Endodermal cell (in vitro differentiated cells): ENCODE data around the gene TOM1L1. TPM values are rescaled to one million over a fixed set of nuclear protein-coding genes. Genes with fewer than 3 reads are reported as not detected.
A peak's percentile ranks its signal among the peaks of the same experiment; 100 is the strongest.

ENCODE experiments used
- DNase-seq: peaks from one replicate; pipeline ENCODE4 v3.0.0-alpha.2; 2017
- H3K27ac ChIP-seq: 2 replicates; pipeline ENCODE4 v1.5.1; 2013; ENCODE audit warnings: mild to moderate bottlenecking, low read depth, low read length, moderate library complexity
- H3K27me3 ChIP-seq: 2 replicates; pipeline ENCODE4 v1.6.1; 2013; ENCODE audit warnings: mild to moderate bottlenecking, low read length, moderate library complexity; ENCODE audit not compliant: insufficient read depth, control insufficient read depth, poor library complexity, severe bottlenecking
- H3K36me3 ChIP-seq: 2 replicates; pipeline ENCODE4 v1.7.0; 2013; ENCODE audit warnings: mild to moderate bottlenecking, low read length, moderate library complexity; ENCODE audit not compliant: control insufficient read depth, insufficient read depth
- H3K4me1 ChIP-seq: one replicate; pipeline ENCODE4 v1.7.0; 2013; ENCODE audit warnings: low read length; ENCODE audit not compliant: control insufficient read depth, insufficient read depth
- H3K4me3 ChIP-seq: 2 replicates; pipeline ENCODE4 v1.5.1; 2013; ENCODE audit warnings: mild to moderate bottlenecking, low read length, moderate library complexity
- H3K9ac ChIP-seq: 2 replicates; pipeline ENCODE4 v1.6.1; 2013; ENCODE audit warnings: mild to moderate bottlenecking, low read length, moderate library complexity; ENCODE audit not compliant: poor library complexity, severe bottlenecking; ENCODE audit errors: extremely low read depth
- H3K9me3 ChIP-seq: 2 replicates; pipeline ENCODE4 v1.6.1; 2013; ENCODE audit warnings: mild to moderate bottlenecking, low read length, moderate library complexity; ENCODE audit not compliant: control insufficient read depth
- H3K27ac Mint-ChIP-seq: 2 replicates; pipeline ENCODE4 v1.8.0; 2020; ENCODE audit warnings: mixed read lengths
- H3K27me3 Mint-ChIP-seq: 2 replicates; pipeline ENCODE4 v1.8.0; 2021; ENCODE audit warnings: mild to moderate bottlenecking, mixed read lengths; ENCODE audit not compliant: insufficient read depth
- H3K36me3 Mint-ChIP-seq: 2 replicates; pipeline ENCODE4 v1.8.0; 2020; ENCODE audit warnings: low read depth, mixed read lengths
- H3K4me1 Mint-ChIP-seq: 2 replicates; pipeline ENCODE4 v1.8.0; 2020; ENCODE audit warnings: mixed read lengths
- H3K4me3 Mint-ChIP-seq: 2 replicates; pipeline ENCODE4 v1.8.0; 2020; ENCODE audit warnings: mild to moderate bottlenecking, moderate library complexity, mixed read lengths
- H3K9me3 Mint-ChIP-seq: 2 replicates; pipeline ENCODE4 v1.8.0; 2020; ENCODE audit warnings: mild to moderate bottlenecking, mixed read lengths
- WGBS, 2 experiments: methylation state at CpG; one replicate each; pipeline versions ENCODE4 v1.1.5 to v1.1.7; 2013; ENCODE audit warnings: missing lambda C conversion rate in 2 of 2, mixed read lengths in 1 of 2; ENCODE audit not compliant: insufficient coverage in 1 of 2, insufficient read length in 1 of 2; 5-methylcytosine and 5-hydroxymethylcytosine counted together
- total RNA-seq, 2 donors: library from RNA; stranded (reverse); fragmentation: NEBNext Ultra II Directional in 1 of 2; extraction: Animal tissue kit (Norgen Biotek cat#: 25700) in 1 of 2; gene quantifications; 2 replicates in 1 of 2; 3 replicates in 1 of 2; pipeline ENCODE4 v1.2.1, GENCODE V29; 2021
- TF ChIP-seq, protein P1 (sequence below): fragments of 200-600 bp; sonication (generic); conservative IDR thresholded peaks from 2 replicates; pipeline ENCODE4 v1.5.0; 2021; ENCODE audit warnings: antibody characterized with exemption, mild to moderate bottlenecking

TOM1L1 gene
- total RNA-seq, 2 donors from 2014 or later = 54.9 to 55.6 TPM

DNA sequence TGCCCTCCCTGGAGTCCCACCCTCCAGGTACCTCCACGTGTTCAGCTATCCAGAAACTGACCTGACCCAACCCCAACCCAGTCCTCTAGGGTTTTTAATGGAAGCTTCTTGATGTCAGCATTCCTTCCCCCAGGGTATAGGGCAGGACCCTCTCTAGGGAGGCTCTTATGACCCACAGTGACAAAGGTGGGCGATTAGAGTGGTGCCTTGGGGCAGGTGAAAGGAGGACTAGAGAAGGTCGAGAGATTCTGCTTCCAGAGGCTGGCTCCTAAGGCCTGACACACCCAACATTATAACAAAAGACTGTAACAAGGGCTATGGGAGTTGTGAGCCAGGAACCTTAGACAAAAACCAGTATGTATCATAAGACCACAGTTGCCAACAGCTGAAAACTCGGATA, 50.6 kb downstream of the TOM1L1 start:
- no peak overlapping the region for H3K4me3 Mint-ChIP-seq
- no peak for DNase-seq
- peaks cover 5% of the 10 kb centered on the region for H3K4me1 Mint-ChIP-seq
- no peak overlapping the region for H3K27ac ChIP-seq
- TF ChIP-seq, protein P1, sequence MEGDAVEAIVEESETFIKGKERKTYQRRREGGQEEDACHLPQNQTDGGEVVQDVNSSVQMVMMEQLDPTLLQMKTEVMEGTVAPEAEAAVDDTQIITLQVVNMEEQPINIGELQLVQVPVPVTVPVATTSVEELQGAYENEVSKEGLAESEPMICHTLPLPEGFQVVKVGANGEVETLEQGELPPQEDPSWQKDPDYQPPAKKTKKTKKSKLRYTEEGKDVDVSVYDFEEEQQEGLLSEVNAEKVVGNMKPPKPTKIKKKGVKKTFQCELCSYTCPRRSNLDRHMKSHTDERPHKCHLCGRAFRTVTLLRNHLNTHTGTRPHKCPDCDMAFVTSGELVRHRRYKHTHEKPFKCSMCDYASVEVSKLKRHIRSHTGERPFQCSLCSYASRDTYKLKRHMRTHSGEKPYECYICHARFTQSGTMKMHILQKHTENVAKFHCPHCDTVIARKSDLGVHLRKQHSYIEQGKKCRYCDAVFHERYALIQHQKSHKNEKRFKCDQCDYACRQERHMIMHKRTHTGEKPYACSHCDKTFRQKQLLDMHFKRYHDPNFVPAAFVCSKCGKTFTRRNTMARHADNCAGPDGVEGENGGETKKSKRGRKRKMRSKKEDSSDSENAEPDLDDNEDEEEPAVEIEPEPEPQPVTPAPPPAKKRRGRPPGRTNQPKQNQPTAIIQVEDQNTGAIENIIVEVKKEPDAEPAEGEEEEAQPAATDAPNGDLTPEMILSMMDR = no peak
- H3K27ac Mint-ChIP-seq = no peak overlapping the region
- peaks cover 66% of the 10 kb centered on the region for H3K36me3 Mint-ChIP-seq
- peaks cover 84% of the 10 kb centered on the region for H3K36me3 ChIP-seq
- H3K4me1 ChIP-seq = no peaks in the 10 kb centered on the region
- H3K27me3 Mint-ChIP-seq = no peaks in the 10 kb centered on the region
- H3K9ac ChIP-seq = no peak overlapping the region
- no peak overlapping the region for H3K4me3 ChIP-seq
- H3K9me3 ChIP-seq = no peaks in the 10 kb centered on the region
- 90% methylated on average over 3 to 4 of the region's 4 CpGs for WGBS, 2 experiments
- H3K27me3 ChIP-seq = no peaks in the 10 kb centered on the region
- no peaks in the 10 kb centered on the region for H3K9me3 Mint-ChIP-seq

DNA sequence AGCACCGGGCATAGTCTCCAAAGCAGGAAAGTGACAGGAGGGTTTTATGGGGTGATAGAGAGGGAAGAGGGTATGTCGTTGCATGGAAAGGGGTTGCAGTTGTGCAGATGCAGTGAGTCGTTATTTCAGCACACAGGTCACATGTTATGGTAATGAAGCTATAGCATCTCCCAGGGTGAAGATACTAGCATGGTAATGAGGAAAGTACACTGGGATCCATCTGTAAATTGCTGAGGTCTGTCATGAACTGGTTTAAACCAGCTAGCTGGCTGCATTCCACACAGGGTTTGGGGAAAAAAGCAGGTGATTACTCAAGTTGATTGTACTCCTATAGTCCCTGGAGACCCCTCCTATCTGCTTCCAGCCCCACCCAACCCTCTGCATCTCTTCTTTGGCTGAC, 56.1 kb downstream of the TOM1L1 start:
- H3K9ac ChIP-seq = no peak overlapping the region
- Mint-ChIP-seq H3K9me3 (no peaks in the 10 kb centered on the region), H3K27me3 (no peaks in the 10 kb centered on the region), H3K27ac (peak overlapping the region; percentile 80), H3K36me3 (peaks cover 65% of the 10 kb centered on the region), H3K4me3 (no peak overlapping the region), H3K4me1 (peaks cover 5% of the 10 kb centered on the region)
- H3K4me3 ChIP-seq = no peak overlapping the region
- 80 to 83% methylated on average over 3 of the region's 3 CpGs for WGBS, 2 experiments
- peaks cover 81% of the 10 kb centered on the region for H3K36me3 ChIP-seq
- no peaks in the 10 kb centered on the region for H3K27me3 ChIP-seq
- DNase-seq = no peak
- no peaks in the 10 kb centered on the region for H3K9me3 ChIP-seq
- H3K4me1 ChIP-seq = no peaks in the 10 kb centered on the region
- no peak overlapping the region for H3K27ac ChIP-seq
- TF ChIP-seq, protein P1 = no peak

DNA sequence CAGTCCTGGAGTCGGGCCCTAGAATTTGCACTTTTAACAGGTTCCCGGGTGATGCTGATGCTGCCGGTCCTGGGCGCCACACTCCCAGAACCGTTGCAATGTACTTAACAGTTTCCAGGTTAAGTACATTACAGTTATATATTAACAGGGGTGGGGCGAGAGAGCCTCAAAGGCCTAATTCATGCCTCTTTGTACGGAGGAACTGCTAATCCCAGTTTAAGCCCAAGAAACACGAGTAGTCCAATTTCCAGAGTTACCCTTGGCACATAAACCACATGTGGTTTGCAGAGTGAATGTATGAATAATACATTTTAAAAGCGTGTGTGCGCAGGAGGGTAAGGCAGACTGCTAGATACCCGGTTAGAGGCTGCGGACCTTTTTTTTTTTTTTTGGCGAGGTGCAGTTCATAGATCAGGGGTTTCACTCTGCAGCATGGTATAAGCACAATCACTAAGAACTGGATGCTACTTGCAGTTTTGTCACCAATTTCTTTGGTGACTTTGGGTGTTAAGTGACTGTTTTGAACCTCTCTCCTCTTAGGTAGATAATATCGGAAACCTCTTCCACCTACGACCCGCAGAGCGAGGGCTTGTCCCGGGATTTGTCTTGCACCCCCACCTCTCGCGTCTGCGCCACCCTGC, 67.1 kb downstream of the TOM1L1 start:
- H3K27ac Mint-ChIP-seq = no peak overlapping the region
- Histone ChIP-seq H3K27me3 (no peaks in the 10 kb centered on the region), H3K36me3 (peaks cover 39% of the 10 kb centered on the region), H3K4me1 (peaks cover 3% of the 10 kb centered on the region), H3K27ac (peak overlapping the region; percentile 69), H3K9ac (peak overlapping the region; percentile 91), H3K9me3 (no peaks in the 10 kb centered on the region), H3K4me3 (peak overlapping the region; percentile 99)
- TF ChIP-seq, protein P1 = no peak
- H3K36me3 Mint-ChIP-seq = peaks cover 32% of the 10 kb centered on the region
- H3K27me3 Mint-ChIP-seq = no peaks in the 10 kb centered on the region
- WGBS, 2 experiments = 0% methylated on average over 4 to 20 of the region's 21 CpGs
- peak; percentile 67 for DNase-seq
- H3K4me3 Mint-ChIP-seq = no peak overlapping the region
- H3K9me3 Mint-ChIP-seq = no peaks in the 10 kb centered on the region
- peaks cover 21% of the 10 kb centered on the region for H3K4me1 Mint-ChIP-seq
